IMR-90 (cell line): Measurements from ENCODE around the gene RIMKLA. TPM values are rescaled to one million over a fixed set of nuclear protein-coding genes. Genes with fewer than 3 reads are reported as not detected.

Experiments
- ATAC-seq: fragments of 200-7000 bp; cut with Tn5 transposase; 2 replicates; pipeline ENCODE4 v1.9.1; 2020; ENCODE audit warnings: low read depth, mild to moderate bottlenecking, moderate library complexity
- BruUV-seq: library from RNA; stranded (reverse); fragments of 400-500 nt; replicated peaks from 2 replicates; lab custom pipeline; 2021; lab: Mats Ljungman, UMichigan
- CTCF ChIA-PET: fragments of 300-600 bp; formaldehyde crosslinking; extraction: SDS; loops from one replicate; lab custom pipeline; 2021; ENCODE audit warnings: antibody characterized with exemption; lab: Yijun Ruan, JAX
- POLR2A ChIA-PET: fragments of 300-600 bp; sonication (Branson Sonifier 250); formaldehyde crosslinking; loops from one replicate; lab custom pipeline; 2022; ENCODE audit warnings: antibody characterized with exemption; ENCODE audit not compliant: unreplicated experiment; lab: Charles Lee
- DNase-seq: peaks from one replicate; pipeline ENCODE4 v3.0.0; 2013
- H2AFZ ChIP-seq: replicated peaks from 2 replicates; pipeline ENCODE3; 2013; ENCODE audit warnings: low read length, mild to moderate bottlenecking; ENCODE audit not compliant: poor library complexity
- H2AK5ac ChIP-seq: 2 replicates; pipeline ENCODE4 v1.6.1; 2013; ENCODE audit warnings: low read depth, low read length, inconsistent platforms
- H2AK9ac ChIP-seq: replicated peaks from 2 replicates; pipeline ENCODE3; 2013; ENCODE audit warnings: mild to moderate bottlenecking, low read depth, low read length, moderate library complexity; ENCODE audit not compliant: poor library complexity
- H2BK120ac ChIP-seq: 2 replicates; pipeline ENCODE4 v1.6.1; 2013; ENCODE audit warnings: low read depth, low read length, inconsistent platforms
- H2BK15ac ChIP-seq: 3 replicates; pipeline ENCODE4 v1.6.1; 2013; ENCODE audit warnings: low read depth, low read length, inconsistent platforms
- H2BK20ac ChIP-seq: 2 replicates; pipeline ENCODE4 v1.6.1; 2013; ENCODE audit warnings: low read depth, mild to moderate bottlenecking, inconsistent platforms, low read length, moderate library complexity
- H2BK5ac ChIP-seq: 2 replicates; pipeline ENCODE4 v1.6.1; 2013; ENCODE audit warnings: mild to moderate bottlenecking, low read depth, low read length, inconsistent platforms; ENCODE audit not compliant: poor library complexity, severe bottlenecking
- H3K14ac ChIP-seq: replicated peaks from 2 replicates; pipeline ENCODE4 v1.6.1; 2013; ENCODE audit warnings: low read depth, low read length, inconsistent platforms
- H3K18ac ChIP-seq: 2 replicates; pipeline ENCODE4 v1.6.1; 2013; ENCODE audit warnings: low read depth, low read length, control low read depth
- H3K23ac ChIP-seq: 2 replicates; pipeline ENCODE4 v1.6.1; 2013; ENCODE audit warnings: low read depth, low read length, inconsistent platforms
- H3K27ac ChIP-seq: 2 replicates; pipeline ENCODE4 v1.5.1; 2013; ENCODE audit warnings: mild to moderate bottlenecking, control low read depth, low read length; ENCODE audit not compliant: insufficient read depth
- H3K27me3 ChIP-seq: 2 replicates; pipeline ENCODE4 v1.6.1; 2013; ENCODE audit warnings: low read length; ENCODE audit not compliant: control insufficient read depth, insufficient read depth
- H3K36me3 ChIP-seq: 2 replicates; pipeline ENCODE4 v1.6.1; 2013; ENCODE audit warnings: low read length, mixed read lengths; ENCODE audit not compliant: control insufficient read depth, insufficient read depth
- H3K4ac ChIP-seq: 2 replicates; pipeline ENCODE4 v1.6.1; 2013; ENCODE audit warnings: low read depth, low read length, inconsistent platforms
- H3K4me1 ChIP-seq: 2 replicates; pipeline ENCODE4 v1.6.1; 2013; ENCODE audit warnings: low read length, mixed read lengths; ENCODE audit not compliant: control insufficient read depth, insufficient read depth
- H3K4me2 ChIP-seq: 2 replicates; pipeline ENCODE4 v1.6.1; 2013; ENCODE audit warnings: low read depth, mild to moderate bottlenecking, control low read depth, low read length, moderate library complexity
- H3K4me3 ChIP-seq: 2 replicates; pipeline ENCODE4 v1.5.1; 2013; ENCODE audit warnings: low read depth, mild to moderate bottlenecking, control low read depth, low read length, moderate library complexity; ENCODE audit not compliant: insufficient read depth
- H3K56ac ChIP-seq: 2 replicates; pipeline ENCODE4 v1.6.1; 2013; ENCODE audit warnings: low read length, inconsistent platforms; ENCODE audit not compliant: insufficient read depth; ENCODE audit errors: extremely low read depth
- H3K79me1 ChIP-seq, 2 experiments: 2 replicates each; pipeline ENCODE4 v1.6.1; 2013; ENCODE audit warnings: low read length in 2 of 2, inconsistent platforms in 1 of 2, low read depth in 1 of 2
- H3K9ac ChIP-seq: 2 replicates; pipeline ENCODE4 v1.6.1; 2013; ENCODE audit warnings: low read depth, low read length, control low read depth
- H3K9me1 ChIP-seq: 2 replicates; pipeline ENCODE4 v1.6.1; 2013; ENCODE audit warnings: low read length, inconsistent platforms; ENCODE audit not compliant: insufficient read depth
- H3K9me3 ChIP-seq: 2 replicates; pipeline ENCODE4 v1.6.1; 2013; ENCODE audit warnings: low read length; ENCODE audit not compliant: control insufficient read depth, insufficient read depth
- H4K20me1 ChIP-seq: 2 replicates; pipeline ENCODE4 v1.6.1; 2013; ENCODE audit warnings: low read length, inconsistent platforms; ENCODE audit not compliant: insufficient read depth
- H4K5ac ChIP-seq: 2 replicates; pipeline ENCODE4 v1.6.1; 2013; ENCODE audit warnings: mild to moderate bottlenecking, low read depth, low read length, control low read depth
- H4K8ac ChIP-seq, 2 experiments: 2 replicates each; pipeline ENCODE4 v1.6.1; 2013; ENCODE audit warnings: low read depth in 2 of 2, low read length in 2 of 2, control low read depth in 1 of 2, inconsistent platforms in 1 of 2
- H4K91ac ChIP-seq: 2 replicates; pipeline ENCODE4 v1.6.1; 2013; ENCODE audit warnings: low read depth, low read length, inconsistent platforms; ENCODE audit not compliant: insufficient read depth
- CEBPB ChIP-seq: IDR thresholded peaks from 2 replicates; pipeline ENCODE4 v1.6.1; 2012; ENCODE audit warnings: low read depth, low read length, improper control_type of control experiment
- CHD1 ChIP-seq: IDR thresholded peaks from 2 replicates; pipeline ENCODE4 v1.6.1; 2012; ENCODE audit warnings: low read depth, low read length, improper control_type of control experiment
- CTCF ChIP-seq: conservative IDR thresholded peaks from 2 replicates; pipeline ENCODE4 v1.5.1; 2012; ENCODE audit warnings: mild to moderate bottlenecking, low read depth, low read length, improper control_type of control experiment
- MAFK ChIP-seq: IDR thresholded peaks from 2 replicates; pipeline ENCODE4 v1.6.1; 2012; ENCODE audit warnings: low read depth, low read length, improper control_type of control experiment
- MAZ ChIP-seq: IDR thresholded peaks from 2 replicates; pipeline ENCODE4 v1.6.1; 2012; ENCODE audit warnings: low read depth, mild to moderate bottlenecking, low read length, improper control_type of control experiment, moderate library complexity, borderline replicate concordance
- MXI1 ChIP-seq: IDR thresholded peaks from 2 replicates; pipeline ENCODE4 v1.6.1; 2012; ENCODE audit warnings: low read depth, mild to moderate bottlenecking, low read length, moderate library complexity, borderline replicate concordance
- NFE2L2 ChIP-seq: fragments of 150-350 bp; IDR thresholded peaks from 2 replicates; pipeline ENCODE4 v1.6.1; 2016; ENCODE audit warnings: low read depth, mild to moderate bottlenecking, low read length
- POLR2A ChIP-seq: IDR thresholded peaks from 2 replicates; pipeline ENCODE4 v1.6.1; 2012; ENCODE audit warnings: mild to moderate bottlenecking, low read depth, low read length
- RAD21 ChIP-seq: IDR thresholded peaks from 2 replicates; pipeline ENCODE4 v1.6.1; 2012; ENCODE audit warnings: low read length, improper control_type of control experiment
- RCOR1 ChIP-seq: IDR thresholded peaks from 2 replicates; pipeline ENCODE4 v1.6.1; 2012; ENCODE audit warnings: mild to moderate bottlenecking, low read length, improper control_type of control experiment; ENCODE audit not compliant: insufficient replicate concordance
- RFX5 ChIP-seq: IDR thresholded peaks from 2 replicates; pipeline ENCODE4 v1.8.0; 2012; ENCODE audit warnings: low read depth, mild to moderate bottlenecking, low read length, moderate library complexity
- SMC3 ChIP-seq: fragments of 150-350 bp; IDR thresholded peaks from 2 replicates; pipeline ENCODE4 v1.6.1; 2016; ENCODE audit warnings: low read depth, mild to moderate bottlenecking, antibody characterized with exemption, low read length, moderate library complexity
- USF2 ChIP-seq: fragments of 150-350 bp; IDR thresholded peaks from 2 replicates; pipeline ENCODE4 v1.6.1; 2017; ENCODE audit warnings: mild to moderate bottlenecking, antibody characterized with exemption, low read length, low read depth
- WGBS, 2 experiments: methylation state at CpG; one replicate each; pipeline versions ENCODE4 v1.1.5 to v1.1.7; 2013; ENCODE audit warnings: missing lambda C conversion rate in 2 of 2; ENCODE audit not compliant: insufficient read length in 1 of 2; ENCODE audit errors: extremely low coverage in 2 of 2; 5-methylcytosine and 5-hydroxymethylcytosine counted together
- dilution Hi-C: fragments of 300-500 bp; cut with HindIII; formaldehyde crosslinking; loops from one replicate; pipeline ENCODE4 v1.14.3; 2018; ENCODE audit warnings: low sequenced_read_pairs; ENCODE audit not compliant: unreplicated experiment
- in situ Hi-C: fragments of 300-500 bp; cut with MboI; formaldehyde crosslinking; loops from 3 replicates; pipeline ENCODE4 v1.14.3; 2019; ENCODE audit warnings: low sequenced_read_pairs, inconsistent platforms, mixed read lengths
- intact Hi-C: fragments of 100-400 bp; cut with micrococcal nuclease; formaldehyde crosslinking; loops from 2 replicates; pipeline ENCODE4 v1.10.0; 2022
- polyA plus RNA-seq, 3 experiments: library from polyadenylated mRNA; depleted of rRNA; stranded (reverse); fragments of >200 nt; gene quantifications; 2 replicates each; pipeline ENCODE4 v1.2.3, GENCODE V29; 2012; ENCODE audit warnings: low replicate concordance in 1 of 3
- total RNA-seq: library from RNA; depleted of rRNA; stranded (reverse); fragments of >200 nt; gene quantifications from 2 replicates; pipeline ENCODE4 v1.2.3, GENCODE V29; 2012

Gene RIMKLA
- total and polyA plus RNA-seq, 2 of the 4 experiments (the other 2 are of a cell fraction) = not detected

DNA sequence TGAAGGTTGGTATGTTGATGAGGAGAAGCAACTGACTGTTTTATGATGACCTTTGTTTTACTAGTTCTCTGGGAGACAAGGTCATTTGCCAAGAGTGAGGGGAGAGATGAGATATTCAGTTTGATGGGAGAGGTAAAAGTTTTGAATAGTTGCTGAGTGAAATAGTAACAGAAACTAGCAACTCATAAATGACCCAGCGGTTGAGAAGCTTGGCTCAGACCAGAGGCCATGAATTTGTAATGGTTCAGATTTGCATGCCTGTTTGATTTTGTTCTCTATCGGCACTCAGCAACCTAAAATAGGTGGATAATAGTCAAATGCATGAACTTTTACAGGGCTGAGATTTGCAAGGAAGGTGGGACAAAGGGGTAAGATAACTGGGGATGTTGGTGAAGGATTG, 89.1 kb downstream of the RIMKLA start:
- Histone ChIP-seq H3K14ac (no peak overlapping the region), H2BK120ac (no peak overlapping the region), H3K9ac (no peak overlapping the region), H2BK5ac (no peak overlapping the region), H3K4me1 (no peaks in the 10 kb centered on the region), H3K18ac (no peak overlapping the region), H3K27me3 (peaks cover 8% of the 10 kb centered on the region; the same call in 1 of the 2 replicates), H4K20me1 (no peaks in the 10 kb centered on the region), H3K4ac (no peak overlapping the region), H4K5ac (no peak overlapping the region), H4K91ac (no peak overlapping the region), H3K27ac (no peak overlapping the region), H2BK20ac (no peak overlapping the region), H3K9me1 (no peaks in the 10 kb centered on the region), H3K23ac (no peak overlapping the region), H3K36me3 (no peaks in the 10 kb centered on the region), H2AK9ac (no peak overlapping the region), H3K56ac (no peak overlapping the region), H3K4me3 (no peak overlapping the region), H2AK5ac (no peak overlapping the region), H3K79me1 (no peaks in the 10 kb centered on the region), H2BK15ac (no peak overlapping the region), H2AFZ (no peak overlapping the region), H4K8ac (no peak overlapping the region), H3K4me2 (no peak overlapping the region), H3K9me3 (no peaks in the 10 kb centered on the region)
- in situ Hi-C loops = no loop called here
- 80% methylated on average over 1 of the region's 2 CpGs; no CpG with 5 or more reads in 1 of the 2 experiments for WGBS, 2 experiments
- dilution Hi-C loops = no loop called here
- ATAC-seq (no peak), DNase-seq (no peak)
- intact Hi-C loops = no loop called here
- ChIA-PET POLR2A (no interaction called here), CTCF (no interaction called here)
- TF ChIP-seq MAFK = no peak
- TF ChIP-seq MAZ = no peak
- TF ChIP-seq POLR2A = no peak
- TF ChIP-seq SMC3 = no peak
- no peak for TF ChIP-seq MXI1
- no peak for TF ChIP-seq RAD21
- TF ChIP-seq CTCF = no peak
- TF ChIP-seq NFE2L2 = no peak
- no peak for TF ChIP-seq CEBPB
- TF ChIP-seq CHD1 = no peak
- no peak for TF ChIP-seq USF2
- no peak for TF ChIP-seq RFX5
- no peak for TF ChIP-seq RCOR1
- BruUV-seq = no TSS peak
